Activated CD4-positive, alpha-beta memory T cell treated with anti-CD3 and anti-CD28 coated beads, Interleukin-2, amount 10 ng/mL, durations not matched to agents 7 days and 5 days (primary cell): ENCODE measurements around the gene VASP. TPM values are rescaled to one million over a fixed set of nuclear protein-coding genes. Genes with fewer than 3 reads are reported as not detected.

Source experiments
- CTCF ChIA-PET: fragments of 350-600 bp; sonication (Branson Sonifier 250); formaldehyde crosslinking; loops from one replicate; lab custom pipeline; 2021; ENCODE audit warnings: antibody characterized with exemption, inconsistent platforms; lab: Charles Lee
- POLR2A ChIA-PET: fragments of 350-600 bp; sonication (Branson Sonifier 250); formaldehyde crosslinking; loops from one replicate; lab custom pipeline; 2021; ENCODE audit warnings: antibody characterized with exemption; lab: Charles Lee
- DNase-seq: peaks from one replicate; pipeline ENCODE4 v3.0.0-alpha.2; 2020
- H3K27ac Mint-ChIP-seq: one replicate; pipeline ENCODE4 v1.8.0; 2021; ENCODE audit warnings: mild to moderate bottlenecking, mixed read lengths
- H3K27me3 Mint-ChIP-seq: one replicate; pipeline ENCODE4 v1.8.0; 2021; ENCODE audit warnings: mixed read lengths
- H3K36me3 Mint-ChIP-seq: one replicate; pipeline ENCODE4 v1.8.0; 2021; ENCODE audit warnings: low read depth, mixed read lengths
- H3K4me1 Mint-ChIP-seq: one replicate; pipeline ENCODE4 v1.8.0; 2021; ENCODE audit warnings: mixed read lengths
- H3K4me3 Mint-ChIP-seq: one replicate; pipeline ENCODE4 v1.8.0; 2021; ENCODE audit warnings: mild to moderate bottlenecking, mixed read lengths
- H3K9me3 Mint-ChIP-seq: one replicate; pipeline ENCODE4 v1.8.0; 2021; ENCODE audit warnings: mixed read lengths
- total RNA-seq, 2 experiments: library from RNA; stranded (reverse); gene quantifications; one replicate each; pipeline ENCODE4 v1.2.3, GENCODE V29; 2021

Gene VASP
- total RNA-seq, 2 experiments from 2014 or later: 224 to 233 TPM

DNA sequence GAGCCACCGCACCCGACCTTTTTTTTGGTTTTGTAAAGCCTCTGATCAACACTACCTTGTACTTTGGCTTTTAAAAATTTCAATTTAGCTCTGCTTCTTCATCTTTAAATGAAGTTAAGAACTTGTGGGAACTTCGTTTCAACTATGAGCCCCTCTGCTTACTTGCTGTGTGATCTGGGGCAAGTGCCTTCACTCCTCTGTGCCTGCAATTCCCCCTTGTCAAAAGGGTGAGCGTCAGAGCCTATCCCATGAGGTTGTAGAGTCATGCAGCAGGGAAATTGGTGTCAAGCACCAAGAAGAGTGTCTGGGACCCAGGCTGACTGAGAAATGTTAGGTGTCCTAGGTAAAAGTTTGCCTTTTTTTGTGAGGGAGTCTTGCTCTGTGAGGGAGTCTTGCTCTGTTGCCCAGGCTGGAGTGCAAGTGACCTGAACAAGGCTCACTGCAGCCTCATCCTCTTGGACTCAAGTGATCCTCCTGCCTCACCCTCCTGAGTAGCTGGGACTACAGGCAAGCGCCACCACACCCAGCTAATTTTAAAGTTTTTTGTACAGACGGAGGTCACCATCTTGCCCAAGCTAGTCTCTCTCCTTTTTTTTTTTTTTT lies 5.7 kb downstream of the VASP start:
- Mint-ChIP-seq H3K4me3 (no peak overlapping the region), H3K27me3 (no peaks in the 10 kb centered on the region), H3K4me1 (peaks cover 75% of the 10 kb centered on the region), H3K36me3 (peaks cover 64% of the 10 kb centered on the region), H3K9me3 (no peaks in the 10 kb centered on the region), H3K27ac (peak overlapping the region; percentile 93)
- CTCF ChIA-PET: interaction anchor here (0.6 to 1.5 kb wide), 4 partner anchors 34 to 129 kb away, joined by 3 to 5 read pairs (median 3); partner anchors contain the start of gene EML2
- POLR2A ChIA-PET: no interaction called here
- no peak for DNase-seq

DNA sequence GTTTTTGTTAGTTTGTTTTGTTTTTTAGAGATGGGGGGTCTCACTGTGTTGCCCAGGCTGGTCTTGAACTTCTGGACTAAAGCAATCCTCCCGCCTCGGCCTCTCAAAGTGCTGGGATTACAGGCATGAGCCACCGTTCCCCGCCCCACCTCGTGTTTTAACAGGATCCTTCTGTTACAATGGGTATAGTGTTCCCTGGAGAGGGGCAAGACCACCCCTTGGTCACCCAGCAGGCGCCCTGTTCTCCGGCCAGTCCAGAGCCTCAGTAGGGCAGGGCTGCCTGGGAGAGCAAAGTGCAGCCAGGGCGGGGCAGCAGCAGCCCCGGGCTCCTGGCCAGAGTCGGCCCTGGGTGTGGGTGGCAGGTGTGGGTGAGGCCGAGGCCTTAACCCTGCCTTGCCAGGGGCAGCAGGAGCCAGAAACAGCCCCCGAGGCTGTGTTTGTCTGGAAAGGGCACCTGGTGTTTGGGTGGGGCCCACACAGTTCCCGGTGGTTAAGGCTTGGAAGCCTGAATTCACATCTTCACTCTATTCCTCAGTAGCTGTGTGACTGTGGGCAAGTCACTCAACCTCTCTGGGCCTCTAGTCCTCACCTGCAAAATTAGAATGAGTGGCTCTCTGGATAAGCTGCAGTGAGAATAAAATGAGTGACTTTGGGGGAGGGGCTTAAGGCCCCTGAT lies 7.2 kb downstream of the VASP start:
- Mint-ChIP-seq H3K27me3 (no peaks in the 10 kb centered on the region), H3K9me3 (no peaks in the 10 kb centered on the region), H3K27ac (peak overlapping the region; percentile 93), H3K36me3 (peaks cover 65% of the 10 kb centered on the region), H3K4me3 (peak overlapping the region; percentile 63), H3K4me1 (peaks cover 74% of the 10 kb centered on the region)
- DNase-seq: no peak
- CTCF ChIA-PET: interaction anchor here (0.8 to 2.9 kb wide), 8 partner anchors 8 to 112 kb away, joined by 3 to 13 read pairs (median 8); no protein-coding TSS in a partner anchor
- POLR2A ChIA-PET: interaction anchor here (0.7 to 2.8 kb wide), 4 partner anchors 9 to 127 kb away, joined by 3 to 7 read pairs (median 5); no protein-coding TSS in a partner anchor

DNA sequence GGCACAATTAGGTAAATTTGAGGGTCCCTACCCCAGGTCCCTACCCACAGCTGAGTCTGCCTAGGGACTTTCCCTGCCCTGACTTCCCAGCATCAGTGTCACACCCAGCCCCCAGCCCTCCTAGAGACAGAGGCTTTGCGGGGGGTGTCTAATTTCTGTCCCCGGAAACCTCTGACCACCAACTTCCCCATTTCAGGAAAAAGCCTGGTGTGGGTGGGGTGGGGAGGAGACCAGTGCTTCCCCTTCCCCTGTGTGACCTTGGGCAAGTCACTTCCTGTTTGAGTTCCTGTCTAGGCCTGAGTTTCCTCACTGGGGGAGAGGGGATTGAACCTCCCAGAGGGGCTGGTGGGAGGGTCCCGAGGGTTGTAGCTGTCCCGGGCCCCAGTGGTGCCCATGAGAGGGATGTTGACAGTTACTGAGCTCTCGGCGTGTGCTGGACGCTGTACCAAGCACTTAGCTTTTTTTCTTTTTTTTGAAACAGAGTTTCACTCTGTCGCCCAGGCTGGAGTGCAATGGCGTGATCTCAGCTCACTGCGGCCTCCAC lies 7.9 kb downstream of the VASP start:
- POLR2A ChIA-PET: interaction anchor here (0.7 to 2.8 kb wide), 7 partner anchors 10 to 126 kb away, joined by 3 to 7 read pairs (median 3); partner anchors contain the start of gene PPM1N
- Mint-ChIP-seq H3K27me3 (no peaks in the 10 kb centered on the region), H3K36me3 (peaks cover 62% of the 10 kb centered on the region), H3K4me1 (peaks cover 71% of the 10 kb centered on the region), H3K9me3 (no peaks in the 10 kb centered on the region), H3K4me3 (peak overlapping the region; percentile 47), H3K27ac (peak overlapping the region; percentile 93)
- DNase-seq: peak; percentile 31
- CTCF ChIA-PET: interaction anchor here (0.5 to 2.9 kb wide), 11 partner anchors 9 to 202 kb away, joined by 3 to 13 read pairs (median 5); no protein-coding TSS in a partner anchor

DNA sequence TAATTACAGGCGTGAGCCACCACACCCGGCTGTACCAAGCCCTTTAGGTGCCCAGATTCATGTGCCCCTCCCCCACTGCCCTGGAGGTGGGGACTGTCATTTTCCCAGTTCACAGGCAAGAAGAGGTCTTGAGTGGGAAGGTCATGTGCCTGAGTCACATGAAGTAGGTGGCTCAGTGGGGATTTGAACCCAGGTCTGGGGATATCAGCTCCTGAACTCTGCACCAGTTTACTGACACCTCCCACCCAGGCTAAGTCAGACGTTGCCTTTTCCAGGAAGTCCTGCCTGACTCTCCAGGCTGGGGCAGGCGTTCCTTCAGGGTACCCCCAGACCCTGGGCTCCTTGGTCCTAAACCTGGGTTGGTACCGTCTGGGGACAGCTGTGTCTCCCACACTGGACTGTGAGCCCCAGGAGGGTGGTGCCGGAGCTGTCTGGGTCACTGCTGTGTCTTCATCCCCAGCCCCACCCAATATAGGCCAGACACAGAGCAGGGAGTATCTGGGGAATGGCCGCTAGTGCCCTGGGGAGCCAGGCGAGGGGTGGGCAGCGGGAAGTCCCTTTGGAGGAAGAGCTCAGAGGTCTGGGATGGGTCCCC lies 8.6 kb downstream of the VASP start:
- DNase-seq: no peak
- Mint-ChIP-seq H3K36me3 (peaks cover 60% of the 10 kb centered on the region), H3K9me3 (no peaks in the 10 kb centered on the region), H3K4me1 (peaks cover 68% of the 10 kb centered on the region), H3K27ac (peak overlapping the region; percentile 93), H3K4me3 (peak overlapping the region; percentile 47), H3K27me3 (no peaks in the 10 kb centered on the region)
- ChIA-PET CTCF (interaction anchor here (0.5 to 2.9 kb wide), 10 partner anchors 10 to 201 kb away, joined by 3 to 13 read pairs (median 6); no protein-coding TSS in a partner anchor), POLR2A (interaction anchor here (0.8 to 2.8 kb wide), 7 partner anchors 14 to 126 kb away, joined by 3 to 7 read pairs (median 3); partner anchors contain the start of gene PPM1N)

DNA sequence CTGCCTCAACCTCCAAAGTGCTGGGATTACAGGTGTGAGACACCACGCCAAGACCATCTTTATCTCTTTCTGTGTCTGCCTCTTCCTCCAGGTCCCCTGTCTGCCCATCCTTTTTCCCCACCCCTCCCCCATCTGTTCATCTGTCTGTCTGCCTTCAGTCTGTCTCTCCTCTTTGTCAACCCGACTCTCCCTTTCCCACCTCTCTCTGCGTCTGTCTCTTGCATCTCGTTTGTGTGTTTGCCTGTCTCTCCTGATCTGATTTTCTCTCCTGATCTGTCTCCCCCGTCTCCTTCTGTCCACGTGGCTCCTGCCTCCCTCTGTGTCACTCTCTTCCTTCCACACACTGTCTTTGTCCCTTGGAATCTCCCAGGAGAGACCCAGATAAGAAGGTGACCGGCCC lies 10.0 kb downstream of the VASP start:
- Mint-ChIP-seq H3K4me3 (no peak overlapping the region), H3K4me1 (peaks cover 62% of the 10 kb centered on the region), H3K9me3 (no peaks in the 10 kb centered on the region), H3K27me3 (no peaks in the 10 kb centered on the region), H3K27ac (peak overlapping the region; percentile 49), H3K36me3 (peaks cover 56% of the 10 kb centered on the region)
- no peak for DNase-seq
- ChIA-PET POLR2A (no interaction called here), CTCF (interaction anchor here (0.7 to 2.9 kb wide), 2 partner anchors 11 to 125 kb away, joined by 3 to 8 read pairs; no protein-coding TSS in a partner anchor)

- Mint-ChIP-seq H3K27me3 (no peaks in the 10 kb centered on the region), H3K9me3 (no peaks in the 10 kb centered on the region), H3K27ac (peak overlapping the region; percentile 49), H3K4me1 (peaks cover 64% of the 10 kb centered on the region), H3K36me3 (peaks cover 57% of the 10 kb centered on the region), H3K4me3 (no peak overlapping the region)
- ChIA-PET CTCF (no interaction called here), POLR2A (no interaction called here)
- no peak for DNase-seq
Measured at GRCh38 chr19:45517641-45518468, 10.6 kb downstream of the VASP start.

GRCh38 chr19:45518469-45518826 lies 11.2 kb downstream of the VASP start:
- Mint-ChIP-seq H3K4me1 (peaks cover 62% of the 10 kb centered on the region), H3K36me3 (peaks cover 56% of the 10 kb centered on the region), H3K9me3 (no peaks in the 10 kb centered on the region), H3K27ac (no peak overlapping the region), H3K27me3 (no peaks in the 10 kb centered on the region), H3K4me3 (no peak overlapping the region)
- DNase-seq: no peak
- CTCF ChIA-PET: no interaction called here
- POLR2A ChIA-PET: no interaction called here

GRCh38 chr19:45522010-45522941 lies 15.0 kb downstream of the VASP start:
- Mint-ChIP-seq H3K27ac (no peak overlapping the region), H3K4me3 (no peak overlapping the region), H3K4me1 (peaks cover 41% of the 10 kb centered on the region), H3K27me3 (no peaks in the 10 kb centered on the region), H3K9me3 (no peaks in the 10 kb centered on the region), H3K36me3 (peaks cover 73% of the 10 kb centered on the region)
- POLR2A ChIA-PET: interaction anchor here (1.1 kb wide), 2 partner anchors 14 to 62 kb away, joined by 4 to 5 read pairs; partner anchors contain the start of gene OPA3
- DNase-seq: no peak
- CTCF ChIA-PET: interaction anchor here (1.0 kb wide), 1 partner anchor 36 kb away, joined by 3 read pairs; no protein-coding TSS in a partner anchor

- H3K27me3 Mint-ChIP-seq: no peaks in the 10 kb centered on the region
- H3K9me3 Mint-ChIP-seq: no peaks in the 10 kb centered on the region
- peaks cover 72% of the 10 kb centered on the region for H3K36me3 Mint-ChIP-seq
- DNase-seq: peak; percentile 78
- POLR2A ChIA-PET: interaction anchor here (1.1 kb wide), 1 partner anchor 118 kb away, joined by 4 read pairs; no protein-coding TSS in a partner anchor
- no peak overlapping the region for H3K4me3 Mint-ChIP-seq
- CTCF ChIA-PET: interaction anchor here (0.7 to 1.1 kb wide), 3 partner anchors 35 to 146 kb away, joined by 3 to 8 read pairs (median 3); no protein-coding TSS in a partner anchor
- H3K4me1 Mint-ChIP-seq: peaks cover 40% of the 10 kb centered on the region
- peak overlapping the region; percentile 65 for H3K27ac Mint-ChIP-seq
Measured at GRCh38 chr19:45523642-45524256, 16.5 kb downstream of the VASP start.

GRCh38 chr19:45524575-45525129 lies 17.4 kb downstream of the VASP start:
- Mint-ChIP-seq H3K36me3 (peaks cover 72% of the 10 kb centered on the region), H3K9me3 (no peaks in the 10 kb centered on the region), H3K4me1 (peaks cover 40% of the 10 kb centered on the region), H3K27ac (no peak overlapping the region), H3K27me3 (no peaks in the 10 kb centered on the region), H3K4me3 (no peak overlapping the region)
- CTCF ChIA-PET: interaction anchor here (0.7 to 1.1 kb wide), 2 partner anchors 34 to 117 kb away, joined by 3 to 8 read pairs; no protein-coding TSS in a partner anchor
- no peak for DNase-seq
- POLR2A ChIA-PET: interaction anchor here (1.1 kb wide), 1 partner anchor 117 kb away, joined by 4 read pairs; no protein-coding TSS in a partner anchor
